HepG2 (cell line): ENCODE data around the gene LEMD2. TPM values are rescaled to one million over a fixed set of nuclear protein-coding genes. Genes with fewer than 3 reads are reported as not detected.

Experiments used
- ATAC-seq: fragments of 200-7000 bp; cut with Tn5 transposase; 3 replicates; pipeline ENCODE4 v1.9.1; 2020; ENCODE audit warnings: mild to moderate bottlenecking, moderate library complexity
- BruUV-seq: library from RNA; stranded (reverse); fragments of 400-500 nt; replicated peaks from 2 replicates; lab custom pipeline; 2021; lab: Mats Ljungman, UMichigan
- CTCF ChIA-PET: fragments of 300-600 bp; formaldehyde crosslinking; extraction: SDS; loops from one replicate; lab custom pipeline; 2021; ENCODE audit warnings: low total read pairs, inconsistent platforms, low intra/inter-chr PET ratio; lab: Yijun Ruan, JAX
- POLR2A ChIA-PET: fragments of 350-600 bp; sonication (Branson Sonifier 250); formaldehyde crosslinking; loops from one replicate; lab custom pipeline; 2020; ENCODE audit warnings: antibody characterized with exemption, inconsistent platforms; lab: Yijun Ruan, JAX
- DNase-seq: peaks from one replicate; pipeline ENCODE4 v3.0.0-alpha.2; 2015; ENCODE audit warnings: low spot score
- FAIRE-seq: peaks from 3 replicates; lab custom pipeline; 2011; peaks lifted over from hg19 to GRCh38; lab: Jason Lieb, UNC
- H2AFZ ChIP-seq: one replicate; pipeline ENCODE4 v1.6.1; 2011; ENCODE audit warnings: low read length, inconsistent platforms
- H3K27ac ChIP-seq: fragments of 300-600 bp; 3 replicates; pipeline ENCODE4 v1.8.0; 2011; ENCODE audit warnings: mixed run types, mild to moderate bottlenecking, mixed read lengths, low read length, inconsistent platforms; ENCODE audit not compliant: insufficient read depth; ENCODE audit errors: extremely low read length
- H3K27me3 ChIP-seq, 2 experiments: fragments of 200-600 bp in 1 of 2; 2 replicates in 1 of 2; 3 replicates in 1 of 2; pipeline versions ENCODE4 v1.6.0 to v1.8.0; 2011; ENCODE audit warnings: low read length in 2 of 2, mild to moderate bottlenecking in 2 of 2, moderate library complexity in 2 of 2, inconsistent platforms in 1 of 2; ENCODE audit not compliant: insufficient read depth in 2 of 2, control insufficient read depth in 1 of 2
- H3K36me3 ChIP-seq, 2 experiments: fragments of 200-600 bp in 1 of 2; replicated peaks in 1 of 2; 2 replicates in 1 of 2; 3 replicates in 1 of 2; pipeline versions ENCODE4 v1.5.1 to v1.8.0; 2011; ENCODE audit warnings: low read length in 2 of 2, inconsistent platforms in 1 of 2; ENCODE audit not compliant: insufficient read depth in 2 of 2, control insufficient read depth in 1 of 2
- H3K4me1 ChIP-seq: 2 replicates; pipeline ENCODE4 v1.5.1; 2012; ENCODE audit warnings: low read length, inconsistent platforms; ENCODE audit not compliant: insufficient read depth
- H3K4me2 ChIP-seq: 2 replicates; pipeline ENCODE4 v1.6.0; 2011; ENCODE audit warnings: low read depth, low read length, inconsistent platforms
- H3K4me3 ChIP-seq, 3 experiments: fragments of 200-600 bp in 1 of 3; sonication (generic), shearing (Covaris generic) in 1 of 3; replicated peaks in 1 of 3; 2 replicates each; pipeline ENCODE4 v1.5.1; 2011 to 2016; ENCODE audit warnings: low read length in 3 of 3, inconsistent platforms in 2 of 3, low read depth in 2 of 3, mild to moderate bottlenecking in 2 of 3, control low read depth in 1 of 3, mixed read lengths in 1 of 3; ENCODE audit not compliant: insufficient read depth in 1 of 3
- H3K79me2 ChIP-seq: one replicate; pipeline ENCODE4 v1.6.1; 2011; ENCODE audit warnings: low read length, inconsistent platforms; ENCODE audit not compliant: insufficient read depth
- H3K9ac ChIP-seq: 2 replicates; pipeline ENCODE4 v1.6.0; 2011; ENCODE audit warnings: mild to moderate bottlenecking, low read depth, low read length, inconsistent platforms; ENCODE audit not compliant: insufficient read depth
- H3K9me3 ChIP-seq: 2 replicates; pipeline ENCODE4 v1.5.1; 2012; ENCODE audit warnings: mild to moderate bottlenecking, low read length
- H4K20me1 ChIP-seq: 2 replicates; pipeline ENCODE4 v1.6.0; 2011; ENCODE audit warnings: inconsistent platforms, mild to moderate bottlenecking, low read length, moderate library complexity; ENCODE audit not compliant: insufficient read depth
- FOSL1 ChIP-seq: sonication (generic); formaldehyde crosslinking; IDR thresholded peaks from 2 replicates; pipeline ENCODE4 v1.9.0; 2021; ENCODE audit warnings: missing genetic modification reagents, borderline replicate concordance
- SP2 ChIP-seq: sonication (generic); formaldehyde crosslinking; IDR thresholded peaks from 2 replicates; pipeline ENCODE4 v1.5.1; 2020; ENCODE audit warnings: mild to moderate bottlenecking, missing genetic modification reagents
- ZNF256 ChIP-seq: sonication (generic); formaldehyde crosslinking; conservative IDR thresholded peaks from 2 replicates; pipeline ENCODE4 v1.4.0; 2020; ENCODE audit warnings: missing genetic modification reagents
- WGBS: methylation state at CpG from one replicate; pipeline ENCODE4 v1.1.6; 2017; ENCODE audit warnings: low lambda C conversion rate; 5-methylcytosine and 5-hydroxymethylcytosine counted together
- in situ Hi-C: cut with HindIII; loops from 2 replicates; pipeline ENCODE4 v1.10.0; 2017; ENCODE audit warnings: low pct_unique_long_range_greater_than_20kb; ENCODE audit not compliant: extremely low pct_ligation_motif_present
- intact Hi-C: fragments of 100-400 bp; cut with micrococcal nuclease; formaldehyde crosslinking; loops from one replicate; pipeline ENCODE4 v1.10.0; 2022; ENCODE audit not compliant: unreplicated experiment
- polyA plus RNA-seq, 8 experiments: library from polyadenylated mRNA; depleted of rRNA in 3 of 8; stranded (reverse) in 7 of 8; unstranded in 1 of 8; fragments of >200 nt; fragmentation: Illumina TruSeq in 4 of 8; extraction: Trizol in 4 of 8; gene quantifications; 2 replicates each; pipeline versions ENCODE4 v1.2.1 to v1.2.3, GENCODE V29; 2011 to 2016; ENCODE audit warnings: low read depth in 4 of 8, missing spikeins in 1 of 8, mixed read lengths in 1 of 8; ENCODE audit not compliant: insufficient read depth in 1 of 8
- total RNA-seq, 5 experiments: library from RNA; depleted of rRNA; stranded (reverse); fragments of >200 nt; fragmentation: Illumina TruSeq; extraction: Trizol; gene quantifications; 2 replicates each; pipeline ENCODE4 v1.2.3, GENCODE V29; 2016; ENCODE audit warnings: low read depth in 1 of 5
- TF ChIP-seq, protein P1 (sequence below): sonication (generic); formaldehyde crosslinking; IDR thresholded peaks from 2 replicates; pipeline ENCODE4 v1.5.0; 2020; ENCODE audit warnings: missing genetic modification reagents
- TF ChIP-seq, protein P2 (sequence below), 2 experiments: sonication (generic) in 1 of 2; formaldehyde crosslinking in 1 of 2; IDR thresholded peaks; 2 replicates each; pipeline versions ENCODE4 v1.4.0 to v1.6.1; 2018 to 2020; ENCODE audit warnings: missing genetic modification reagents in 2 of 2, borderline replicate concordance in 1 of 2, low read depth in 1 of 2, mild to moderate bottlenecking in 1 of 2, missing biosample characterization in 1 of 2
- TF ChIP-seq, protein P3 (sequence below): IDR thresholded peaks from 2 replicates; pipeline ENCODE4 v1.6.1; 2016; ENCODE audit warnings: low read depth
- TF ChIP-seq, protein P4 (sequence below): sonication (generic); formaldehyde crosslinking; IDR thresholded peaks from 2 replicates; pipeline ENCODE4 v1.8.0; 2022; ENCODE audit warnings: missing genetic modification reagents, mild to moderate bottlenecking, inconsistent platforms, borderline replicate concordance

Gene LEMD2
- total and polyA plus RNA-seq, 2 of the 13 experiments (the other 11 are each of a cell fraction or from before 2014, with no cell fraction given), result 45.2 to 62.9 TPM

GRCh38 chr6:33762713-33763112 lies 26.2 kb downstream of the LEMD2 start:
- WGBS, result 38% methylated on average over 4 of the region's 4 CpGs
- no peak overlapping the region for H3K4me2 ChIP-seq
- DNase-seq, result no peak
- CTCF ChIA-PET, result interaction anchor here (1.0 to 4.2 kb wide), 5 partner anchors 18 to 392 kb away, joined by 5 to 77 read pairs (median 9); partner anchors contain the start of genes IP6K3 and UQCC2
- no peaks in the 10 kb centered on the region for H3K36me3 ChIP-seq
- H3K27ac ChIP-seq, result no peak overlapping the region
- in situ Hi-C loops (loop anchor here (5.0 to 10.0 kb wide), 3 partner anchors 50 to 392 kb away; partner anchors contain the start of genes BAK1 and UQCC2), intact Hi-C loops (loop anchor here (1.0 kb wide), 3 partner anchors 18 to 176 kb away; partner anchors contain the start of gene UQCC2)
- H2AFZ ChIP-seq, result no peak overlapping the region
- POLR2A ChIA-PET, result interaction anchor here (1.1 to 5.3 kb wide), 5 partner anchors 11 to 52 kb away, joined by 6 to 61 read pairs (median 39); partner anchors contain the start of genes IP6K3, LEMD2 and UQCC2
- H3K9me3 ChIP-seq, result no peaks in the 10 kb centered on the region
- no peak overlapping the region for H3K9ac ChIP-seq
- H3K27me3 ChIP-seq, result peaks cover 7 to 13% of the 10 kb centered on the region in 2 experiments; a peak in 3 of 5 replicates
- no peaks in the 10 kb centered on the region for H4K20me1 ChIP-seq
- FAIRE-seq, result no peak
- no peak overlapping the region for H3K4me3 ChIP-seq
- ATAC-seq, result no peak
- H3K4me1 ChIP-seq, result peaks cover 36% of the 10 kb centered on the region
- BruUV-seq, result no TSS peak
- TF ChIP-seq, protein P1, sequence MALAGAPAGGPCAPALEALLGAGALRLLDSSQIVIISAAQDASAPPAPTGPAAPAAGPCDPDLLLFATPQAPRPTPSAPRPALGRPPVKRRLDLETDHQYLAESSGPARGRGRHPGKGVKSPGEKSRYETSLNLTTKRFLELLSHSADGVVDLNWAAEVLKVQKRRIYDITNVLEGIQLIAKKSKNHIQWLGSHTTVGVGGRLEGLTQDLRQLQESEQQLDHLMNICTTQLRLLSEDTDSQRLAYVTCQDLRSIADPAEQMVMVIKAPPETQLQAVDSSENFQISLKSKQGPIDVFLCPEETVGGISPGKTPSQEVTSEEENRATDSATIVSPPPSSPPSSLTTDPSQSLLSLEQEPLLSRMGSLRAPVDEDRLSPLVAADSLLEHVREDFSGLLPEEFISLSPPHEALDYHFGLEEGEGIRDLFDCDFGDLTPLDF (CRISPR knock-in tag), result 0 out of 2 replicates have a peak, but pooled peaks have one; percentile 4
- no peak for TF ChIP-seq FOSL1 (CRISPR knock-in tag)
- no peaks in the 10 kb centered on the region for H3K79me2 ChIP-seq

DNA sequence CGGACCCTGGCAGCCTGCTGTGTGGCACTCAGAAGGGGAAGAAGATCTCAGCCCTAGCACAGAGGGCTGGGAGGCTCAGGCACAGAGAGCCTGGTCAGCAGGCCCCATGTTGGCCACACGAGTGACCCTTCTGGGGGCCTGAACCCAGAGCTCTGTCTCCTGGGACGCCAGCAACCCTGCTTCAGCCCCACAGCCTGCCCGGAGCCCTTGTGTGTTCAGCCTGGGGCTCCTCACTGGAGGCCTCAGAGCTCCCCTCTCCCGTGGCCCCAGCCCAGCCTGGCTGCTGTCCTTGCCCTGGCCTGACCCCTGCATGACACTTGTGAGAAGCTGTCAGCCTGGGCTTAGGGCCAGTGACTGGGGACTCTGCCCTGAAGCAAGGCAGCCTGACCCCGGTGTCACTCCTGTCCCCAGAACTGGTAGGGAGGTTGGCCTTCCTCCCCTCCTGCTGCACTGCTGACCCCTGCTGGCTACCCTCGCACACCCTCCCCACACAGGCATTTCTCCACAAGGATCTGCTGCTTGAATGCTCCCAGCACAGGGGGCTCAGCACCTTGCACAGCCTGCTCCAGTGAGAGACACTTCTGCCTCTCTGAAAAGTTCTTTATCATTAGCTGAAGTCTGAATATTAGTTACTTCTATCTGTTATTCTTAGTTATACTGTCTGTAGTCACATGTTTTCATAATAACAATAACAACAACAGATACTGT lies 26.9 kb downstream of the LEMD2 start:
- peak overlapping the region in 1 of 3 experiments; percentile 41; a peak in 1 of 6 replicates for H3K4me3 ChIP-seq
- H3K27me3 ChIP-seq, result peaks cover 7% of the 10 kb centered on the region in 2 experiments; a peak in 3 of 5 replicates
- FAIRE-seq (peak; percentile 99), DNase-seq (peak; percentile 87), ATAC-seq (peak; percentile 92)
- peak overlapping the region; percentile 65 for H3K4me2 ChIP-seq
- ChIA-PET CTCF (interaction anchor here (0.7 to 4.2 kb wide), 6 partner anchors 17 to 393 kb away, joined by 4 to 77 read pairs (median 7); partner anchors contain the start of genes IP6K3 and UQCC2), POLR2A (interaction anchor here (0.9 to 5.3 kb wide), 10 partner anchors 11 to 182 kb away, joined by 3 to 61 read pairs (median 9); partner anchors contain the start of genes BAK1, IP6K3, LEMD2 and UQCC2)
- H2AFZ ChIP-seq, result no peak overlapping the region
- in situ Hi-C loops (loop anchor here (5.0 to 10.0 kb wide), 3 partner anchors 50 to 393 kb away; partner anchors contain the start of genes BAK1 and UQCC2), intact Hi-C loops (loop anchor here (1.0 kb wide), 3 partner anchors 18 to 176 kb away; partner anchors contain the start of gene UQCC2)
- peaks cover 36% of the 10 kb centered on the region for H3K4me1 ChIP-seq
- peak overlapping the region; percentile 39 for H3K27ac ChIP-seq
- 4% methylated on average over 5 of the region's 7 CpGs for WGBS
- H3K36me3 ChIP-seq, result no peaks in the 10 kb centered on the region
- no peaks in the 10 kb centered on the region for H3K9me3 ChIP-seq
- no TSS peak for BruUV-seq
- peak overlapping the region; percentile 19; the same call in 1 of the 2 replicates for H3K9ac ChIP-seq
- H4K20me1 ChIP-seq, result no peaks in the 10 kb centered on the region
- no peaks in the 10 kb centered on the region for H3K79me2 ChIP-seq
- TF ChIP-seq SP2 (CRISPR knock-in tag) (no peak), ZNF256 (0 out of 2 replicates have a peak, but pooled peaks have one; percentile 57)
- TF ChIP-seq, protein P2, sequence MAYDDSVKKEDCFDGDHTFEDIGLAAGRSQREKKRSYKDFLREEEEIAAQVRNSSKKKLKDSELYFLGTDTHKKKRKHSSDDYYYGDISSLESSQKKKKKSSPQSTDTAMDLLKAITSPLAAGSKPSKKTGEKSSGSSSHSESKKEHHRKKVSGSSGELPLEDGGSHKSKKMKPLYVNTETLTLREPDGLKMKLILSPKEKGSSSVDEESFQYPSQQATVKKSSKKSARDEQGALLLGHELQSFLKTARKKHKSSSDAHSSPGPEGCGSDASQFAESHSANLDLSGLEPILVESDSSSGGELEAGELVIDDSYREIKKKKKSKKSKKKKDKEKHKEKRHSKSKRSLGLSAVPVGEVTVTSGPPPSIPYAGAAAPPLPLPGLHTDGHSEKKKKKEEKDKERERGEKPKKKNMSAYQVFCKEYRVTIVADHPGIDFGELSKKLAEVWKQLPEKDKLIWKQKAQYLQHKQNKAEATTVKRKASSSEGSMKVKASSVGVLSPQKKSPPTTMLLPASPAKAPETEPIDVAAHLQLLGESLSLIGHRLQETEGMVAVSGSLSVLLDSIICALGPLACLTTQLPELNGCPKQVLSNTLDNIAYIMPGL (CRISPR knock-in tag; IDR thresholded peaks at IDR 0.05; ENCODE audit: borderline replicate concordance in 1 of 2, low read depth in 1 of 2), result peak; percentile 78 to 95
- TF ChIP-seq, protein P3, sequence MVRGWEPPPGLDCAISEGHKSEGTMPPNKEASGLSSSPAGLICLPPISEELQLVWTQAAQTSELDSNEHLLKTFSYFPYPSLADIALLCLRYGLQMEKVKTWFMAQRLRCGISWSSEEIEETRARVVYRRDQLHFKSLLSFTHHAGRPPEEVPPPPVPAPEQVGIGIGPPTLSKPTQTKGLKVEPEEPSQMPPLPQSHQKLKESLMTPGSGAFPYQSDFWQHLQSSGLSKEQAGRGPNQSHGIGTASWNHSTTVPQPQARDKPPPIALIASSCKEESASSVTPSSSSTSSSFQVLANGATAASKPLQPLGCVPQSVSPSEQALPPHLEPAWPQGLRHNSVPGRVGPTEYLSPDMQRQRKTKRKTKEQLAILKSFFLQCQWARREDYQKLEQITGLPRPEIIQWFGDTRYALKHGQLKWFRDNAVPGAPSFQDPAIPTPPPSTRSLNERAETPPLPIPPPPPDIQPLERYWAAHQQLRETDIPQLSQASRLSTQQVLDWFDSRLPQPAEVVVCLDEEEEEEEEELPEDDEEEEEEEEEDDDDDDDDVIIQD (CRISPR knock-in tag), result peak; percentile 25; the same call in 1 of the 2 replicates
- TF ChIP-seq, protein P4, sequence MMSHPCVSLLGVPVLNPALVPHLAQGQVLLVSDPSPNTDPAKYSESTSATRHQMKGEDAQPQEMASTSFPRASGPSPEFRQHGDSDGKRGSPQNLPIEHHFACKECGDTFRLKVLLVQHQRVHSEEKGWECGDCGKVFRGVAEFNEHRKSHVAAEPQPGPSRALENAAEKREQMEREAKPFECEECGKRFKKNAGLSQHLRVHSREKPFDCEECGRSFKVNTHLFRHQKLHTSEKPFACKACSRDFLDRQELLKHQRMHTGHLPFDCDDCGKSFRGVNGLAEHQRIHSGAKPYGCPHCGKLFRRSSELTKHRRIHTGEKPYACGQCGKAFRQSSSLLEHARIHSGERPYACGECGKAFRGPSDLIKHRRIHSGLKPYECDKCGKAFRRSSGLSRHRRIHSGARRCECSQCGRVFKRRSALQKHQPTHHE (CRISPR knock-in tag), result no peak
